HG03520 (cell line): ENCODE results near the gene CITED1.
"Not testable (repeated sequence)": the region's sequence is repeated elsewhere in the genome, so short reads cannot be mapped to it uniquely, and the experiment has no call there.

Experiments used
- ATAC-seq: cut with Tn5 transposase; IDR thresholded peaks from one replicate; pipeline ENCODE4 v1.9.1; 2021; ENCODE audit warnings: mild to moderate bottlenecking, moderate library complexity; ENCODE audit not compliant: unreplicated experiment

The CITED1 gene

GRCh38 chrX:72305286-72306084 is at the start of gene CITED1:
TSS of gene CITED1 (minus strand) at chrX:72305914. CDS start at chrX:72302869, 3,045 bp downstream.
- no peak for ATAC-seq

GRCh38 chrX:72352786-72353185 is 47.1 kb upstream of the CITED1 start:
- no peak for ATAC-seq

GRCh38 chrX:72351606-72352334 is 46.1 kb upstream of the CITED1 start:
- ATAC-seq: no peak

GRCh38 chrX:72349190-72349589 is 43.5 kb upstream of the CITED1 start:
- peak; percentile 99 for ATAC-seq

- no peak for ATAC-seq
Observed at GRCh38 chrX:72348247-72348979, 42.7 kb upstream of the CITED1 start.

GRCh38 chrX:72347366-72347765 is 41.7 kb upstream of the CITED1 start:
- ATAC-seq: no peak

GRCh38 chrX:72346302-72346949 is 40.7 kb upstream of the CITED1 start:
- ATAC-seq: no peak

GRCh38 chrX:72340626-72341025 is 34.9 kb upstream of the CITED1 start:
- no peak for ATAC-seq

- no peak for ATAC-seq
Observed at GRCh38 chrX:72340041-72340440, 34.3 kb upstream of the CITED1 start.

GRCh38 chrX:72330131-72330530 is 24.4 kb upstream of the CITED1 start:
- ATAC-seq: no peak

GRCh38 chrX:72326605-72327300 is 21.0 kb upstream of the CITED1 start:
- ATAC-seq: no peak

- ATAC-seq: not testable (repeated sequence)
Observed at GRCh38 chrX:72319651-72320050, 13.9 kb upstream of the CITED1 start.

GRCh38 chrX:72317139-72317538 is 11.4 kb upstream of the CITED1 start:
- no peak for ATAC-seq

GRCh38 chrX:72316408-72317110 is 10.8 kb upstream of the CITED1 start:
- ATAC-seq: no peak

- no peak for ATAC-seq
Observed at GRCh38 chrX:72314881-72315280, 9.2 kb upstream of the CITED1 start.

- ATAC-seq: no peak
Observed at GRCh38 chrX:72313707-72314641, 8.3 kb upstream of the CITED1 start.

- no peak for ATAC-seq
Observed at GRCh38 chrX:72312311-72312940, 6.7 kb upstream of the CITED1 start.
